ENCODE results near the gene STARD9.

GRCh38 chr15:42578984-42579537 lies 3.7 kb downstream of the STARD9 start:
- TF ChIP-seq RBBP5 (conservative IDR thresholded peaks at IDR 0.05) (no peak), TAF1 (IDR thresholded peaks at IDR 0.05; ENCODE audit: borderline replicate concordance, low read depth, low read length) (no peak), BHLHE40 (IDR thresholded peaks at IDR 0.05; ENCODE audit: borderline replicate concordance in 1 of 2, low read depth in 2 of 2, low read length in 1 of 2) (no peak), PBX3 (IDR thresholded peaks at IDR 0.05; ENCODE audit: insufficient replicate concordance, low read depth, low read length) (no peak), PAX8 (IDR thresholded peaks at IDR 0.05) (no peak), RAD51 (IDR thresholded peaks at IDR 0.05) (no peak), TCF12 (IDR thresholded peaks at IDR 0.05; ENCODE audit: low read depth, low read length) (no peak), MYC (IDR thresholded peaks at IDR 0.05; ENCODE audit: insufficient read depth, insufficient read length, insufficient replicate concordance, low read length, severe bottlenecking) (no peak), CTCF (IDR thresholded peaks at IDR 0.05 in 2 of 3, conservative IDR thresholded peaks at IDR 0.05 in 1 of 3; ENCODE audit: control insufficient read depth in 2 of 3, extremely low read depth in 1 of 3, insufficient read depth in 1 of 3, low read depth in 3 of 3, low read length in 3 of 3) (no peak), CREM (IDR thresholded peaks at IDR 0.05; ENCODE audit: low read depth) (no peak), ATF3 (IDR thresholded peaks at IDR 0.05; ENCODE audit: borderline replicate concordance, extremely low read depth, low read depth, low read length) (no peak), POLR2A (IDR thresholded peaks at IDR 0.05; ENCODE audit: low read depth, low read length) (no peak), YBX1 (IDR thresholded peaks at IDR 0.05) (no peak), USF2 (IDR thresholded peaks at IDR 0.05; ENCODE audit: borderline replicate concordance, low read depth, low read length) (no peak)

Measured in GM12878 (cell line).